GM21619 (cell line): ENCODE data around the gene LPCAT2.

Experiments
- ATAC-seq: cut with Tn5 transposase; IDR thresholded peaks from one replicate; pipeline ENCODE4 v1.9.1; 2021; ENCODE audit not compliant: unreplicated experiment

The LPCAT2 gene

DNA sequence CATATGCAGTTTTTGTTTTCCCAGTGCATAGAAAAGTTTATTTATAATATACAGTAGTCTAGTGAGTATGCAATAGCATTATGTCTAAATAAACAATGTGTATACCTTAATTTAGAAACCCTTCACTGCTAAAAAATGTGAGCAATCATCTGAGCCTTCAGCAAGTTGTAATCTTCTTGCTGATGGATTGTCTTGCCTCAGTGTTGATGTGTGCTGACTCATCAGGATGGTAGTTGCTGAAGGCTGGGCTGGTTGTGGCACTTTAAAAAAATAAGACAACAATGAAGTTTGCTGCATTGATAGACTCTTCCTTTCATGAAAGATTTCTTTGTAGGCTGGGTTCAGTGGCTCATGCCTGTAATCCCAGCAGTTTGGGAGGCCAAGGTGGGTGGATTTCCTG, 43.7 kb downstream of the LPCAT2 start:
- ATAC-seq, result no peak

DNA sequence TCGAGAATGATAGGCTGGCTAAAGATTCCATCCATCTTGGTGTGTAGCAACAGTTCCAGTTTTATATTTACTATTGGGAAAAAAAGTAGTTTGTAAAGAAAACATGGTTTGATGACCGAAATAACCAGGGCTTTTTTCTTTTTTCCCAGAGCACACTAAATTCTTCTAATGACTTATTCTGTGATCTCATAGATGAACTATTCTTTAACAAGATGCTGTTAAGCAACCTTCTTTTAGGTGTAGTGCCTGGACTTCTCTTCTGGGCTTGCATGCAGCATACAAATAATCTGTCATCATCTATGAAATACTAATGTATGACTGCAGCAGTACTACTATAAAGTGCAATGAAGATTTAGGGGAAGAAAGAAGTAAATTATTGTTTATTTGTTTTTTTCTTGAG, 46.6 kb downstream of the LPCAT2 start:
- no peak for ATAC-seq

DNA sequence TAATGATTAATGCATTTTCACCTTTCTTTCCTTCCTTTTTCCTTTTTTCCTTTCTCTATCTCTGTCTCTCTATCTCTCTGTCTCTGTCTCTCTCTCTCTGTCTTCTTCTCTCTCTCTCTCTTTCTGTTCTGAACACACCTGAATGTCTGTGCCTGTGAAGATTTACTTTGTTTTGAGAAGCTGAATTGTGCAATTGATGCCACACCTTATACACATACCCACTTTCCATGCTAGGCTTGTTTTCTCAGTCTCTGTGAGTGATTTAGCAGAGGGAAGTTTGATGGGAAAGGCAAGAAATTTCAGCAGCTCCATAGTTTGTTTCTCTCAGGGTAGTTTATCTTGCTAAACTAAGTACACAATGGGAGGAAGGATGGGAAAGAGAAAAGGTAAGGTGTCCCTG, 48.3 kb downstream of the LPCAT2 start:
- ATAC-seq, result no peak

GRCh38 chr16:55559233-55559632, 50.4 kb downstream of the LPCAT2 start:
- no peak for ATAC-seq

GRCh38 chr16:55559933-55560516, 51.2 kb downstream of the LPCAT2 start:
- ATAC-seq, result no peak

- no peak for ATAC-seq
These were observed 52.5 kb downstream of the LPCAT2 start for GRCh38 chr16:55561319-55561848.

- no peak for ATAC-seq
These were observed 54.1 kb downstream of the LPCAT2 start for GRCh38 chr16:55562936-55563335.

GRCh38 chr16:55563797-55564196, 54.9 kb downstream of the LPCAT2 start:
- ATAC-seq, result no peak

GRCh38 chr16:55565086-55565485, 56.2 kb downstream of the LPCAT2 start:
- ATAC-seq, result no peak

GRCh38 chr16:55566432-55567175, 57.7 kb downstream of the LPCAT2 start, which contains the start of gene CAPNS2:
CAPNS2 (plus strand) TSS chr16:55566684; CDS start chr16:55566757, 73 bp downstream.
- ATAC-seq, result no peak

DNA sequence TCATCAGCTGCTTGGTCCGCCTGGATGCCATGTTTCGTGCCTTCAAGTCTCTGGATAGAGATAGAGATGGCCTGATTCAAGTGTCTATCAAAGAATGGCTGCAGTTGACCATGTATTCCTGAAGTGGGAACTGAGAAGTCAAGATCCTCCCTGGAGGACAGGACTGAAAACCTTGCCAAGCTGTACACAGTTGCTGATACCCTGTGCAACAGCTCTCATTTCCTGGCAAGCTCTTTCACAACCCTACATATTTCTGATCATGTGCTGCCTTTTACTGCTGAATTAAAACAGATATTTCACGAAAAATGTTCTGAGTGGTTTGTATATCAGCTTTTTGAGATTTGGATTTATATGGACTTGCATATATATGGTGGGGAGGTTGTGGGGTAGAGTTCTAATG, 58.5 kb downstream of the LPCAT2 start:
- ATAC-seq, result no peak

DNA sequence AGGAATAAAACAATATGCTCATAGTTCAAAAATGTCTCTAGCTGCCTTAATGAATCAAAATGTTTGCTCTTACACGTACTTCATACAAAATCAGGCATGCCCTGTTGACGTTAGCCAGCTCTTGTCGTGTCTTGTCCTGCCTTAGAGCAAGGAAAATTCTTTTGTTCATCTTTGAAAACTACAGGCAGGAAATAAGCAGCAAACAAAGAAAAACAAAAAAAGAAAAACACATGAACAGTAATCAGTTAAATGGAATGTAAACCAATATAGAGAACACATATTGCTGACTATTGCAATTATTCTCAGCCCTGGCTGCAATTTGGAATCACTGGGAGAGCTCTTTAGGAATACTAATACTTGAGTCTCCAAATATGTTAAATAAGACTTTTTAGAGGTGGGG, 59.3 kb downstream of the LPCAT2 start:
- no peak for ATAC-seq

- no peak for ATAC-seq
These were observed 60.2 kb downstream of the LPCAT2 start for GRCh38 chr16:55569025-55569424.

DNA sequence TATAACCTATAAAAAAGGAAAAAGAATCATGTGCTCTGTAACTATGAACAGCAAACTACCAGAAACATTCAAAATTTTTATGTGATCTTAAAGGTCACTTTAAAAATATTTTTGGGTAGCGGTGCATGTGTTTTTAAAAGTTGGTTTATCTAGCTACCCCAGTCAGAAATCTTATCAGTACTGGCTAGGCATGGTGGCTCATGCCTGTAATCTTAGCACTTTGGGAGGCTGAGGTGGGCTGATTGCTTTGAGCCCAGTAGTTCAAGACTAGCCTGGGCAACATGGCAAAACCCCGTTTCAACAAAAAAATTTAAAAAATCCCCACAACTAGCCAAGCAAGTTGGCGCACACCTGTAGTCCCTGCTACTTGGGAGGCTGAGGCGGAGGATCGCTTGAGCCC, 61.3 kb downstream of the LPCAT2 start:
- ATAC-seq, result no peak

GRCh38 chr16:55571191-55571897, 62.5 kb downstream of the LPCAT2 start:
- no peak for ATAC-seq

GRCh38 chr16:55572439-55572838, 63.6 kb downstream of the LPCAT2 start:
- no peak for ATAC-seq

DNA sequence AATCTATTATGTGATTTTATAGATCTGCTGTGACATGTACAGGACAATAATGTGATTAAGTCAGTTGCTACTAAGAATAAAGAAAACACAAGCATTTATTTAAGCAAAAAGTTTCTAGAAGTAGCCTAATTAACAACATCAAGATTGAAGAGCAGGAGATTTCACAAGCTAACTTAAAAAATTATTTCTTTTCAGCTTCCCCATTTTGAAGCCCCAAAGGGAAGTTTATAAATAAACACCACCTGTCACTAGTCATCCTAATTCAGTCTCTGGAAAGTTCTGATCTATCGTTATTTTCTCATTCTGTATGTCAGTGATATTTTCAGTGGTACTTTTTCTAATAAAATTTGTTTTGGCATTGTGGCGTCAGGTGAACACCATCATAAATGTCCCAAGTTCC, 65.9 kb downstream of the LPCAT2 start:
- no peak for ATAC-seq

DNA sequence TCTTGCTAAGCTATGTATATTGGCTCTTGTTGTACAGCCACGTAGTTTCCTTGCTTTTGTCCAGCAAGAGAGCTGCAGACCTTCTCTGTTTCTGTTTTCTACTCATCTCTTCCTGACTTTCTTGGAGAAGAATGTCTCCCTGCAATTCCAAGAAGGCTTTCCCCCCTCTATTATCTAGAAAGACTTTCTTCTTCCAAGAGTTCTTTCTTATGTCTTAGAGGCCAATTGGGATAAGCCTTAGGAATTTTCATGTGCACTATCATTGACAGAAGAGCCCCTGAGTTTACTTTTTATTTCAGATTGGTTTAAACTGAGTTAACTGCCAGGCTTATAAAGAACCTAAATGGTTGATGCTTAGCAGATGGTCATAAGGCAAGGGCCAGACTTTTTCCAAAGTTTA, 66.6 kb downstream of the LPCAT2 start:
- ATAC-seq, result no peak

DNA sequence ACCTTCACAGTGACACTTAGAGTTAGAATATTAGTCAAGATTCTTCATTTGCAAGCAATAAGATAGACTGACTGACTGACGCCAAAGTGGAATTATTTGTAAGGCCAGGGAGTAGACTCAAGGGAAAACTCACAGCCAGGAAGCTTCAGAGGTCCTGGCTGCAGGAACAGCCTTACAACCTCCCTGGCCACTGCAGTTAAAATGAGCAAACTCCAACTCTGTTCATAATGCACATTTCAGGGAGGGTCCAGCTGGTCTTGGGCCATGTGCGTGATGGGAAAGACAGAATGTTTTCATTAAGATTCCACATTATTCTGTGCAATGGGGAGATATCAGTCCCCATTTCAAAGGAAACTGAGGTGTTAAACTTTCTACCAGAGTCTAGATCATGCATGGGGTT, 67.5 kb downstream of the LPCAT2 start:
- no peak for ATAC-seq

GRCh38 chr16:55577887-55578286, 69.0 kb downstream of the LPCAT2 start:
- no peak for ATAC-seq

- no peak for ATAC-seq
These were observed 76.8 kb downstream of the LPCAT2 start for GRCh38 chr16:55585631-55586030.

DNA sequence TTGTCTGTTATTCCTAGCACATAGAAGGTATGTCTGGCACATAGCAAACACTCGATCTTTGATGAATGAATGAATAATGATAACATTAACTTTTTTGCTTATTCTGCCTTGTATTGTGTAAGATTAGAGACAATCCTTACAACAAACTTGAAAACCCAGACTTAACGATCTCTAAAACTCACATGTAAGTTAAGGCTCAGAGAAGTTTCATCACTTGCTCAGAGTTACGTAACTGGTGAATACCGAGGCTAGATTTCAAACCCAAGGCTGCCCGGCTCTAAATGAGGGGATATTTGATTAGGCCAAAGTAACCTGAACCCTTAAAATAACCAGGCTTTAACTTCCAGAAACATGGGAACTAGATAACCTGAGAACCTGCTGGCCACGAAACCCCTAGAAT, 79.9 kb downstream of the LPCAT2 start:
- no peak for ATAC-seq
